Activated T-cell treated with anti-CD3 and anti-CD28 coated beads, Interleukin-2, amount 50 U/mL, for 4 hours (primary cell): ENCODE measurements around the gene DYTN. TPM values are rescaled to one million over a fixed set of nuclear protein-coding genes. Genes with fewer than 3 reads are reported as not detected.

Experiments
- ATAC-seq, 2 donors: fragments of 200-7000 bp; cut with Tn5 transposase; one replicate each; pipeline ENCODE4 v1.10.0; 2021
- DNase-seq: peaks from one replicate; pipeline ENCODE4 v3.0.0-alpha.2; 2020
- H3K27me3 Mint-ChIP-seq: one replicate; pipeline ENCODE4 v1.8.0; 2021; ENCODE audit warnings: low read depth, mixed read lengths
- H3K36me3 Mint-ChIP-seq: one replicate; pipeline ENCODE4 v1.8.0; 2022; ENCODE audit warnings: mixed read lengths; ENCODE audit not compliant: insufficient read depth
- H3K4me1 Mint-ChIP-seq: one replicate; pipeline ENCODE4 v1.8.0; 2021; ENCODE audit warnings: low read depth, mixed read lengths
- H3K4me3 Mint-ChIP-seq: one replicate; pipeline ENCODE4 v1.8.0; 2021; ENCODE audit warnings: mild to moderate bottlenecking, moderate library complexity, mixed read lengths
- H3K9me3 Mint-ChIP-seq: one replicate; pipeline ENCODE4 v1.8.0; 2021; ENCODE audit warnings: mixed read lengths
- total RNA-seq, 3 donors: library from RNA; stranded (reverse); gene quantifications; one replicate each; pipeline ENCODE4 v1.2.1, GENCODE V29; 2021

The DYTN gene
- total RNA-seq = not detected

DNA sequence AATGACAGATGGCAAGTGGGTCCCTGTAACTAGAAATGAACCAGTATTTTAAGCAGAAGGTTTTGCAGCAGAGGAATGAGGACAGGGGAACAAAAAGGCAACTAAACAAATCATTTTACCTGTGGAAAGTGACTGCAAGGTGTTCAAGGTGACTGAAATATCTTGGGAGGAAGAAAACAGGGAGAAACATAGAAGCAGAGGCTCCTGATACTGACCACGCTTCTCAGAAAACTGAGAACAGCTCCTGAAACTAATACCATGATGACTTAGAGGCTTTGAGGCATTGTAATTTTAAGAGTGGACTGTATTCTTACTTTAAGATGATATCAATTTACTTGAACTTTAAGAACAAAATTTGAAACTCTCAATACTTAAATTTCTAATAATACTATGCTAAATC lies at the start of gene DYTN:
Gene DYTN, minus strand, starts transcription at position 101 of the 400 bp plus-strand sequence. CDS start 117 bp downstream, outside the sequence.
- Mint-ChIP-seq H3K36me3 (no peaks in the 10 kb centered on the region), H3K4me3 (no peak within 1 kb of the TSS), H3K27me3 (peaks cover 14% of the 10 kb centered on the region), H3K4me1 (no peaks in the 10 kb centered on the region), H3K9me3 (peaks cover 5% of the 10 kb centered on the region)
- ATAC-seq (no peak), DNase-seq (no peak)

- DNase-seq (no peak), ATAC-seq (no peak)
- Mint-ChIP-seq H3K27me3 (no peaks in the 10 kb centered on the region), H3K4me3 (peak overlapping the region; percentile 95), H3K9me3 (no peaks in the 10 kb centered on the region), H3K36me3 (peaks cover 25% of the 10 kb centered on the region), H3K4me1 (peaks cover 32% of the 10 kb centered on the region)
Observed at GRCh38 chr2:206766057-206766930, 48.1 kb upstream of the DYTN start.

GRCh38 chr2:206765242-206766056 lies 47.3 kb upstream of the DYTN start, which contains the start of the genes FASTKD2 and MDH1B:
FASTKD2 (plus strand) TSS chr2:206765606; CDS start chr2:206766694, 1,088 bp downstream.
MDH1B (minus strand) TSS chr2:206765328; CDS start chr2:206765271, 57 bp downstream.
- no peaks in the 10 kb centered on the region for H3K9me3 Mint-ChIP-seq
- peaks cover 20% of the 10 kb centered on the region for H3K36me3 Mint-ChIP-seq
- peak; percentile 73 for DNase-seq
- peak within 1 kb of the TSS; percentile 95 for H3K4me3 Mint-ChIP-seq
- peaks cover 32% of the 10 kb centered on the region for H3K4me1 Mint-ChIP-seq
- ATAC-seq = peak; percentile 86 to 90
- peaks cover 2% of the 10 kb centered on the region for H3K27me3 Mint-ChIP-seq

DNA sequence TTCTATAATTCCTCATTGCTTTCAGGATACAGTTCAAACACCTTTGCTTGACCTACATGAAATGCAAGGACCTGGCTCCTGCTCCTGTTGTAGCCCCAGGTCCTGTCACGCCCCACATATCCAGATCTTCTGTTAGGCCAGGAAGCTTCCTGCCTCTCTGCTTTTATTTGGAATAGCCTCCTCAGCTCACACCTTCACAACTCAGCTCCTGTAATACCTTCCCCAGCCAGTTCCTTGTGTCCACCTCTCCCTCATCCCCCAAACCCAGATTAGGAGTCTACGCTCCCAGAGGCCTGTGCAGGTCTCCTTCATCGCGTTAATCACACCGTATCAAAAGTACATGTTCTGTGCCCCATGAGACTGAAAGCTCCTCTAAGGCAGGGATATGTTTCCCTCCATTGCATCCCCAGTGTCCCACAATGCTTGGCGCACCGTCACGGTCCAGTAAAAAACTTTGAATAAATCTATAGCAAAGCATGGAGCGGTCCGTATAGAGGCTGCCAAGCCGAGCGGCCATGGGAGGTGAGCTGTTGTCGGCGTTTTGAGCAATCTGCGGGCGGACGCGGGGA lies 46.6 kb upstream of the DYTN start:
- Mint-ChIP-seq H3K9me3 (no peaks in the 10 kb centered on the region), H3K27me3 (peaks cover 5% of the 10 kb centered on the region), H3K36me3 (peaks cover 17% of the 10 kb centered on the region), H3K4me1 (peaks cover 32% of the 10 kb centered on the region), H3K4me3 (peak overlapping the region; percentile 95)
- no peak for ATAC-seq
- no peak for DNase-seq

DNA sequence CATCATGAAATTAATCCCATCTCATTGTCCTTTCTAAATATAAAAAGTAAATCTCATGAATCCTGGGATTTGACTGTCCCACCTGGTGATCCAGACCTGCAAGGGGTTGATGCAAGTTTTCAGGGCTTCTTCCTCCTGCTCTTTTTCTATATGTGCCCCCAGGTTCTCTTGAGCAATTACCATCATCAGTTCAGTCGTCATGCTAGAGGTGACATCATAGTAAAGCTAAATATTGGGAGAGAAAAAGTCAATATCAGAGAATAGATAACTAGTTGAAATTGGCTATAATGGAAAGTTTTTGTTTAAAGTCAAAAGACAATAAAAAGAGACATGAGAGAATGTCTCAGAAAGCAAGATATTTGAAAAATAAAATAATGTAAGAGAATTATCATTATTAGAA lies 38.6 kb upstream of the DYTN start:
- Mint-ChIP-seq H3K9me3 (no peaks in the 10 kb centered on the region), H3K4me3 (no peak overlapping the region), H3K4me1 (no peaks in the 10 kb centered on the region), H3K27me3 (peaks cover 35% of the 10 kb centered on the region), H3K36me3 (no peaks in the 10 kb centered on the region)
- DNase-seq = no peak
- no peak for ATAC-seq

- H3K36me3 Mint-ChIP-seq = no peaks in the 10 kb centered on the region
- no peaks in the 10 kb centered on the region for H3K9me3 Mint-ChIP-seq
- ATAC-seq (no peak), DNase-seq (no peak)
- H3K4me1 Mint-ChIP-seq = no peaks in the 10 kb centered on the region
- peaks cover 10% of the 10 kb centered on the region for H3K27me3 Mint-ChIP-seq
- H3K4me3 Mint-ChIP-seq = no peak overlapping the region
Observed at GRCh38 chr2:206740800-206741199, 22.6 kb upstream of the DYTN start.

- ATAC-seq (no peak), DNase-seq (no peak)
- Mint-ChIP-seq H3K9me3 (no peaks in the 10 kb centered on the region), H3K4me3 (no peak overlapping the region), H3K4me1 (no peaks in the 10 kb centered on the region), H3K27me3 (peaks cover 9% of the 10 kb centered on the region), H3K36me3 (no peaks in the 10 kb centered on the region)
Observed at GRCh38 chr2:206739271-206739670, 21.1 kb upstream of the DYTN start.

DNA sequence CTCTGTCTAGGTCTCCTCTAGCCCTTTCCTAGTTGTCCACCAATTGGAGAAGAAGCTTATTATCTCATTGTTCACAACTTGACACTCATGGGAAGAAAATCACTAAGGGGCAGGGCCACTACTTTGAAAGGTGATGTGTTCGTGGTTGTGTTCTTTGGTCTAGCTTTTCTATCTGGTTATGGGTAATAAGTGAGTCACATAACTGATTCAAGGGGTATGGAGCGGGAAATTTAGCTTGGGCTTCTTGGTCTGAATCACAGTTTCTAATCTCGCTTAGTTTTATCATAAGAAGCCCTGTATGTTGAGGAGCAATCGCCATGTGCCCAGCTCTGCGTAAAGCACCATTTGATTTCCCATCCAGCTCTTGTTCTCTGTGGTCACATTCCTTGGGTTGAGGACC lies 18.7 kb upstream of the DYTN start:
- DNase-seq = no peak
- Mint-ChIP-seq H3K27me3 (peaks cover 3% of the 10 kb centered on the region), H3K4me1 (no peaks in the 10 kb centered on the region), H3K36me3 (no peaks in the 10 kb centered on the region), H3K9me3 (no peaks in the 10 kb centered on the region), H3K4me3 (no peak overlapping the region)
- peak; percentile 77 to 91 for ATAC-seq

GRCh38 chr2:206733341-206733740 lies 15.1 kb upstream of the DYTN start:
- Mint-ChIP-seq H3K9me3 (no peaks in the 10 kb centered on the region), H3K4me3 (no peak overlapping the region), H3K27me3 (peaks cover 13% of the 10 kb centered on the region), H3K36me3 (no peaks in the 10 kb centered on the region), H3K4me1 (no peaks in the 10 kb centered on the region)
- ATAC-seq = no peak
- DNase-seq = no peak

DNA sequence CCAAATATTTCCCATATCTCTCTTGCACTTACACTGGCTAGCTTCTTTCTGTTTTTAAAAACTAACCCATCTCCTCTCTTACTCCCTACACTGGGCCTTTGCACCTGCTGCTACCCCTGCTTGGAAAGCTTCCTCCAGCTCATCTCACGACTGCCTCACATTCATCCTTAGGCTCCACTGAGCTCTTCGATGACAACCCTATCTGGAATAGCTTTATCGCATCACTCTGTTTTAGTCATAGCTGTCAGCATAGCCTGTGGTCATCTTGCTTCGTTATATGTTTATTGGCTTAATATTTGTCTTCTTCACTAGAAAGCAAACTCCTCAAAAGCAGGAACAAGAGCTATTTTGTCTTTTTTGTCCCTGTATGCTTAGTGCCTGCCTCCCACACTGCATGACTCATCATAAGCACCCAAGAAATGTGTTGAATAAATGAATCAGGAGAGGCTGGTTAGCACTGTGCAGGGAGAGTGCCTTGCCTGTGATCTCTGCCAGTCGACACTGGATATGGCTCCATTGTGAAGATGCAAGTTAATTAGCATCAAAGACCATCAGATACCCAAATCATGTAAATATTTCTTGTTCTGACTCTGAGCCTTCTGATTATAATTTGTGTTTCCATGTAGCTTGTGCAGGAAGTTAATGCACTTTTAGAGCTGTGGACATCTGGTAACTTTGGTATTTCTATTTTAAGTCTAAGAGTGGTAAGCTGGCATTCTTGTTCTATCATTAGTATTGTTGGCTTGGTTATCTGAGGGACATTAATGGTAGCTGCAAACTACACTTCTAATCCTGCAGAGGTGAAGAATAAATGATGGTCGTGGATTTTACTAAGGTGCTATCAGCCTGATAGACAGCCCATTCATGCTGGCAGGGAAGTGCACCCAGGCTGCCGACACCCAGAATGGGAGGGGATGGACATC lies 10.3 kb upstream of the DYTN start:
- no peaks in the 10 kb centered on the region for H3K4me1 Mint-ChIP-seq
- no peak for DNase-seq
- H3K27me3 Mint-ChIP-seq = peaks cover 27% of the 10 kb centered on the region
- no peaks in the 10 kb centered on the region for H3K36me3 Mint-ChIP-seq
- no peak overlapping the region for H3K4me3 Mint-ChIP-seq
- peak; percentile 58 to 73 for ATAC-seq
- no peaks in the 10 kb centered on the region for H3K9me3 Mint-ChIP-seq

DNA sequence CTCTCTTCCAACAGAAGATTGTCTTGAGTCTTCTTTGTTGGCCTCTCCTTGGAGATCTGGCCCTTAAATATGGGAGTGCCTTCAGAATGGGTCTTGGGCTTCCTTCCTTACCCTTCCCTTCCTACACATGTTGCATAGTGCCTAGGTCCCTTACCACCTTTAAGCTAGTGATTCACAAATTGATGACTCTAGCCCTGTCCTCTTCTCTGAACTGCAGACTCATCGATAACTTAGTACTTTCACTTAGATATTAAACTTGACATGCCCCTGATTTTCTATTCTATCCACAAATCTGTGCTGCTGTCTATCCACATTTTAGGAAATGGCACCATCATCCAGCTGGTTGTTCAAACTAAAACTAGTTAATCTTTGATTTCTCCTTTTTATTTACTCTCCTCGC lies 9.1 kb upstream of the DYTN start:
- DNase-seq (no peak), ATAC-seq (no peak)
- Mint-ChIP-seq H3K27me3 (peaks cover 27% of the 10 kb centered on the region), H3K4me1 (no peaks in the 10 kb centered on the region), H3K4me3 (no peak overlapping the region), H3K36me3 (no peaks in the 10 kb centered on the region), H3K9me3 (peaks cover 1% of the 10 kb centered on the region)

- no peaks in the 10 kb centered on the region for H3K4me1 Mint-ChIP-seq
- peaks cover 5% of the 10 kb centered on the region for H3K9me3 Mint-ChIP-seq
- no peak overlapping the region for H3K4me3 Mint-ChIP-seq
- no peaks in the 10 kb centered on the region for H3K36me3 Mint-ChIP-seq
- ATAC-seq (no peak), DNase-seq (no peak)
- H3K27me3 Mint-ChIP-seq = peaks cover 25% of the 10 kb centered on the region
Observed at GRCh38 chr2:206723288-206723687, 5.1 kb upstream of the DYTN start.

- Mint-ChIP-seq H3K9me3 (peaks cover 5% of the 10 kb centered on the region), H3K27me3 (peaks cover 17% of the 10 kb centered on the region)
- no peak for ATAC-seq
Observed at GRCh38 chr2:206721256-206721920, 3.2 kb upstream of the DYTN start.

More at GRCh38 chr2:206721256-206721920, 3.2 kb upstream of the DYTN start:
- DNase-seq = no peak
- no peak overlapping the region for H3K4me3 Mint-ChIP-seq
- no peaks in the 10 kb centered on the region for H3K36me3 Mint-ChIP-seq
- no peaks in the 10 kb centered on the region for H3K4me1 Mint-ChIP-seq
